MCF 10A (cell line): ENCODE measurements around the gene RFX3. TPM values are rescaled to one million over a fixed set of nuclear protein-coding genes. Genes with fewer than 3 reads are reported as not detected.

Experiments
- BruUV-seq: library from RNA; stranded (reverse); fragments of 400-500 nt; replicated peaks from 2 replicates; lab custom pipeline; 2021; lab: Mats Ljungman, UMichigan
- CTCF ChIA-PET: fragments of 300-600 bp; sonication (Branson Sonifier 250); formaldehyde crosslinking; extraction: SDS; loops from one replicate; lab custom pipeline; 2021; ENCODE audit warnings: antibody characterized with exemption, inconsistent platforms; lab: Yijun Ruan, JAX
- POLR2A ChIA-PET: fragments of 300-600, 350-650 bp; sonication (Branson Sonifier 250); formaldehyde crosslinking; extraction: SDS; loops from one replicate; lab custom pipeline; 2020; ENCODE audit warnings: antibody characterized with exemption, inconsistent platforms; lab: Yijun Ruan, JAX
- DNase-seq: peaks from one replicate; pipeline ENCODE4 v3.0.0-alpha.2; 2018; ENCODE audit not compliant: unreplicated experiment
- H3K27ac Mint-ChIP-seq: one replicate; pipeline ENCODE4 v1.8.0; 2022; ENCODE audit warnings: mild to moderate bottlenecking, low read depth, mixed read lengths; ENCODE audit not compliant: unreplicated experiment
- H3K27me3 Mint-ChIP-seq: one replicate; pipeline ENCODE4 v1.8.0; 2022; ENCODE audit warnings: mixed read lengths; ENCODE audit not compliant: insufficient read depth, unreplicated experiment
- H3K36me3 Mint-ChIP-seq: one replicate; pipeline ENCODE4 v1.8.0; 2022; ENCODE audit warnings: mild to moderate bottlenecking, moderate library complexity, mixed read lengths; ENCODE audit not compliant: insufficient read depth, unreplicated experiment
- H3K4me1 Mint-ChIP-seq: one replicate; pipeline ENCODE4 v1.8.0; 2022; ENCODE audit warnings: mixed read lengths; ENCODE audit not compliant: insufficient read depth, unreplicated experiment
- H3K4me3 Mint-ChIP-seq: one replicate; pipeline ENCODE4 v1.8.0; 2022; ENCODE audit warnings: mild to moderate bottlenecking, moderate library complexity, mixed read lengths; ENCODE audit not compliant: unreplicated experiment
- H3K9me3 Mint-ChIP-seq: one replicate; pipeline ENCODE4 v1.8.0; 2022; ENCODE audit warnings: mixed read lengths; ENCODE audit not compliant: unreplicated experiment
- CTCF ChIP-seq: fragments of 200-600 bp; IDR thresholded peaks from one replicate; pipeline ENCODE4 v1.8.0; 2022; ENCODE audit warnings: antibody characterized with exemption, mild to moderate bottlenecking; ENCODE audit not compliant: unreplicated experiment
- intact Hi-C: fragments of 100-400 bp; cut with micrococcal nuclease; formaldehyde crosslinking; loops from 2 replicates; pipeline ENCODE4 v1.14.1; 2022
- total RNA-seq: library from RNA; stranded (reverse); gene quantifications from 2 replicates; pipeline ENCODE4 v1.2.3, GENCODE V29; 2022

RFX3 gene
- total RNA-seq, 1 experiment from 2014 or later, result 9.7 TPM

- ChIA-PET POLR2A (no interaction called here), CTCF (interaction anchor here (1.0 to 1.1 kb wide), 2 partner anchors 26 to 27 kb away, joined by 3 read pairs; no protein-coding TSS in a partner anchor)
- H3K27ac Mint-ChIP-seq, result no peak overlapping the region
- H3K36me3 Mint-ChIP-seq, result no peaks in the 10 kb centered on the region
- H3K9me3 Mint-ChIP-seq, result no peaks in the 10 kb centered on the region
- intact Hi-C loops, result no loop called here
- H3K4me3 Mint-ChIP-seq, result no peak overlapping the region
- no peaks in the 10 kb centered on the region for H3K27me3 Mint-ChIP-seq
- TF ChIP-seq CTCF, result no peak
- BruUV-seq, result no TSS peak
- no peak for DNase-seq
- no peaks in the 10 kb centered on the region for H3K4me1 Mint-ChIP-seq
Measured at GRCh38 chr9:3371842-3372241, 154.0 kb downstream of the RFX3 start.

- DNase-seq, result no peak
- POLR2A ChIA-PET, result no interaction called here
- Mint-ChIP-seq H3K27ac (no peak overlapping the region), H3K9me3 (no peaks in the 10 kb centered on the region), H3K36me3 (no peaks in the 10 kb centered on the region), H3K27me3 (no peaks in the 10 kb centered on the region), H3K4me3 (no peak overlapping the region), H3K4me1 (no peaks in the 10 kb centered on the region)
- intact Hi-C loops, result no loop called here
- no TSS peak for BruUV-seq
- TF ChIP-seq CTCF, result no peak
- CTCF ChIA-PET, result interaction anchor here (0.9 kb wide), 1 partner anchor 130 kb away, joined by 3 read pairs; no protein-coding TSS in a partner anchor
Measured at GRCh38 chr9:3370715-3371114, 155.1 kb downstream of the RFX3 start.

- Mint-ChIP-seq H3K4me1 (no peaks in the 10 kb centered on the region), H3K4me3 (no peak overlapping the region), H3K27me3 (no peaks in the 10 kb centered on the region), H3K27ac (no peak overlapping the region), H3K36me3 (no peaks in the 10 kb centered on the region), H3K9me3 (no peaks in the 10 kb centered on the region)
- no TSS peak for BruUV-seq
- DNase-seq, result no peak
- ChIA-PET POLR2A (no interaction called here), CTCF (interaction anchor here (0.6 kb wide), 1 partner anchor 103 kb away, joined by 3 read pairs; no protein-coding TSS in a partner anchor)
- intact Hi-C loops, result no loop called here
- no peak for TF ChIP-seq CTCF
Measured at GRCh38 chr9:3367185-3367584, 158.6 kb downstream of the RFX3 start.

GRCh38 chr9:3361689-3362392 is 164.0 kb downstream of the RFX3 start:
- Mint-ChIP-seq H3K36me3 (no peaks in the 10 kb centered on the region), H3K4me3 (no peak overlapping the region), H3K9me3 (no peaks in the 10 kb centered on the region), H3K4me1 (no peaks in the 10 kb centered on the region), H3K27ac (no peak overlapping the region), H3K27me3 (no peaks in the 10 kb centered on the region)
- no peak for TF ChIP-seq CTCF
- no peak for DNase-seq
- no TSS peak for BruUV-seq
- POLR2A ChIA-PET, result no interaction called here
- CTCF ChIA-PET, result interaction anchor here (0.7 to 1.2 kb wide), 2 partner anchors 13 to 19 kb away, joined by 4 to 6 read pairs; no protein-coding TSS in a partner anchor
- intact Hi-C loops, result no loop called here
